Keratinocyte (primary cell): ENCODE measurements around the gene IRF8.

Experiments
- EZH2 ChIP-seq: IDR thresholded peaks from one replicate; pipeline ENCODE4 v1.6.1; 2012; ENCODE audit warnings: inconsistent platforms, mild to moderate bottlenecking, low read length, moderate library complexity
- TF ChIP-seq, protein P1 (sequence below), 3 experiments: IDR thresholded peaks in 1 of 3; conservative IDR thresholded peaks in 1 of 3; optimal IDR thresholded peaks in 1 of 3; 2 replicates in 2 of 3; 3 replicates in 1 of 3; pipeline versions ENCODE3 to v1.5.1; 2011; ENCODE audit warnings: low read length in 3 of 3, mild to moderate bottlenecking in 3 of 3, moderate library complexity in 2 of 3, control low read depth in 1 of 3, inconsistent platforms in 1 of 3; ENCODE audit not compliant: insufficient read depth in 2 of 3; ENCODE audit errors: extremely low read depth in 1 of 3

DNA sequence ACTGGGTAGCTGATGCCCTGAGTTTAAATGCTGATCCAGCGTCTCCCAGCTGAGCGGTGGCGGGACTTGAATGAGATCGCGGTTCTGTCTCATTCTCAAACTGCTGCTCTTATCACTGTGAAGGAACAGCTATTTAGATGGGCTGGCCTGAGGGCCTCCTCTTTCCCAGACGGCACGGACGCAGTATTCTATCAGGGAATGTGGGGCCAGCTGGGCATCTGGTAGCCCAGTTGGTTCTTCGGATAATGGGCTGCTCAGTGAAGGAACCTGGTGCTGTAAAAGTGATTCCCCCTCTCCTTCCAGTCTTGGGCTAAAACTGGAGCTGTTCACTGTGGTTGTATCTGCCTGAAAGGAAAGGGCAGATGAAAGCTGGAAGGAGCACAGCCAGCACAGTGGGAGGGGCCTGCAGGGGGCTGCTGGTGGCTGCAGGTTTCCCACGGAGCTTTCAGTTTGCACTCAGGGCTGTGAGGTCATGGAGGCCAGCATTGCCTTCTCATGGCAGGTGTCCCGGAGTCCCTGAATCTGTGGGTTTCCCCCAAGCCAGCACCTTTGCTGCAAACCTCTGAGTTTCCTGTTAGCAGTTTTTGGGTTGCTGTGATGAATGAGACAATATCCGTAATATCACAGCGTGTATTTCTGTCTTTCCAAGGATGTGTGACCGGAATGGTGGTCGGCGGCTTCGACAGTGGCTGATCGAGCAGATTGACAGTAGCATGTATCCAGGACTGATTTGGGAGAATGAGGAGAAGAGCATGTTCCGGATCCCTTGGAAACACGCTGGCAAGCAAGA lies 3.6 kb downstream of the IRF8 start:
- TF ChIP-seq, protein P1, sequence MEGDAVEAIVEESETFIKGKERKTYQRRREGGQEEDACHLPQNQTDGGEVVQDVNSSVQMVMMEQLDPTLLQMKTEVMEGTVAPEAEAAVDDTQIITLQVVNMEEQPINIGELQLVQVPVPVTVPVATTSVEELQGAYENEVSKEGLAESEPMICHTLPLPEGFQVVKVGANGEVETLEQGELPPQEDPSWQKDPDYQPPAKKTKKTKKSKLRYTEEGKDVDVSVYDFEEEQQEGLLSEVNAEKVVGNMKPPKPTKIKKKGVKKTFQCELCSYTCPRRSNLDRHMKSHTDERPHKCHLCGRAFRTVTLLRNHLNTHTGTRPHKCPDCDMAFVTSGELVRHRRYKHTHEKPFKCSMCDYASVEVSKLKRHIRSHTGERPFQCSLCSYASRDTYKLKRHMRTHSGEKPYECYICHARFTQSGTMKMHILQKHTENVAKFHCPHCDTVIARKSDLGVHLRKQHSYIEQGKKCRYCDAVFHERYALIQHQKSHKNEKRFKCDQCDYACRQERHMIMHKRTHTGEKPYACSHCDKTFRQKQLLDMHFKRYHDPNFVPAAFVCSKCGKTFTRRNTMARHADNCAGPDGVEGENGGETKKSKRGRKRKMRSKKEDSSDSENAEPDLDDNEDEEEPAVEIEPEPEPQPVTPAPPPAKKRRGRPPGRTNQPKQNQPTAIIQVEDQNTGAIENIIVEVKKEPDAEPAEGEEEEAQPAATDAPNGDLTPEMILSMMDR (optimal IDR thresholded peaks at IDR 0.05 in 1 of 3, IDR thresholded peaks at IDR 0.05 in 1 of 3, conservative IDR thresholded peaks at IDR 0.05 in 1 of 3; ENCODE audit: extremely low read depth in 1 of 3, insufficient read depth in 2 of 3, low read length in 3 of 3), result no peak
- TF ChIP-seq EZH2, result no peak
